ENCODE measurements around the gene HCN2.

The HCN2 gene

GRCh38 chr19:554817-555216 lies 34.9 kb upstream of the HCN2 start:
- no peaks in the 10 kb centered on the region for H3K9me3 ChIP-seq (ENCODE audit: severe bottlenecking)
- TF ChIP-seq CTCF (IDR thresholded peaks at IDR 0.05; ENCODE audit: poor library complexity, severe bottlenecking): no peak
- ATAC-seq (ENCODE audit: low read depth): no peak
- H3K27me3 ChIP-seq (ENCODE audit: insufficient read depth, poor library complexity, severe bottlenecking): no peaks in the 10 kb centered on the region
- H3K4me3 ChIP-seq (ENCODE audit: severe bottlenecking): no peak overlapping the region
- H3K4me1 ChIP-seq (ENCODE audit: insufficient read depth, poor library complexity, severe bottlenecking): no peaks in the 10 kb centered on the region
- no peaks in the 10 kb centered on the region for H3K36me3 ChIP-seq (ENCODE audit: low read depth)
- no peak overlapping the region for H3K27ac ChIP-seq (ENCODE audit: poor library complexity, severe bottlenecking)
- DNase-seq (ENCODE audit: low spot score): no peak

GRCh38 chr19:555474-555808 lies 34.2 kb upstream of the HCN2 start:
- Histone ChIP-seq H3K4me3 (ENCODE audit: severe bottlenecking) (no peak overlapping the region), H3K27ac (ENCODE audit: poor library complexity, severe bottlenecking) (no peak overlapping the region), H3K4me1 (ENCODE audit: insufficient read depth, poor library complexity, severe bottlenecking) (no peaks in the 10 kb centered on the region), H3K36me3 (ENCODE audit: low read depth) (no peaks in the 10 kb centered on the region), H3K27me3 (ENCODE audit: insufficient read depth, poor library complexity, severe bottlenecking) (no peaks in the 10 kb centered on the region), H3K9me3 (ENCODE audit: severe bottlenecking) (no peaks in the 10 kb centered on the region)
- no peak for ATAC-seq (ENCODE audit: low read depth)
- no peak for TF ChIP-seq CTCF (IDR thresholded peaks at IDR 0.05; ENCODE audit: poor library complexity, severe bottlenecking)
- no peak for DNase-seq (ENCODE audit: low spot score)

GRCh38 chr19:556611-557382 lies 32.9 kb upstream of the HCN2 start:
- Histone ChIP-seq H3K36me3 (ENCODE audit: low read depth) (no peaks in the 10 kb centered on the region), H3K4me1 (ENCODE audit: insufficient read depth, poor library complexity, severe bottlenecking) (no peaks in the 10 kb centered on the region), H3K9me3 (ENCODE audit: severe bottlenecking) (no peaks in the 10 kb centered on the region), H3K27me3 (ENCODE audit: insufficient read depth, poor library complexity, severe bottlenecking) (no peaks in the 10 kb centered on the region), H3K27ac (ENCODE audit: poor library complexity, severe bottlenecking) (no peak overlapping the region), H3K4me3 (ENCODE audit: severe bottlenecking) (no peak overlapping the region)
- TF ChIP-seq CTCF (IDR thresholded peaks at IDR 0.05; ENCODE audit: poor library complexity, severe bottlenecking): no peak
- DNase-seq (ENCODE audit: low spot score) (no peak), ATAC-seq (ENCODE audit: low read depth) (no peak)

- no peak for DNase-seq (ENCODE audit: low spot score)
- H3K4me1 ChIP-seq (ENCODE audit: insufficient read depth, poor library complexity, severe bottlenecking): no peaks in the 10 kb centered on the region
- ATAC-seq (ENCODE audit: low read depth): no peak
- H3K4me3 ChIP-seq (ENCODE audit: severe bottlenecking): no peak overlapping the region
- H3K36me3 ChIP-seq (ENCODE audit: low read depth): no peaks in the 10 kb centered on the region
- H3K9me3 ChIP-seq (ENCODE audit: severe bottlenecking): no peaks in the 10 kb centered on the region
- no peak for TF ChIP-seq CTCF (IDR thresholded peaks at IDR 0.05; ENCODE audit: poor library complexity, severe bottlenecking)
- no peak overlapping the region for H3K27ac ChIP-seq (ENCODE audit: poor library complexity, severe bottlenecking)
- no peaks in the 10 kb centered on the region for H3K27me3 ChIP-seq (ENCODE audit: insufficient read depth, poor library complexity, severe bottlenecking)
These were observed 30.8 kb upstream of the HCN2 start for GRCh38 chr19:558770-559439.

- no peak for ATAC-seq (ENCODE audit: low read depth)
- no peak for TF ChIP-seq CTCF (IDR thresholded peaks at IDR 0.05; ENCODE audit: poor library complexity, severe bottlenecking)
These were observed 29.6 kb upstream of the HCN2 start for GRCh38 chr19:560121-560520.

More at GRCh38 chr19:560121-560520, 29.6 kb upstream of the HCN2 start:
- DNase-seq (ENCODE audit: low spot score): no peak
- H3K27me3 ChIP-seq (ENCODE audit: insufficient read depth, poor library complexity, severe bottlenecking): no peaks in the 10 kb centered on the region
- H3K9me3 ChIP-seq (ENCODE audit: severe bottlenecking): no peaks in the 10 kb centered on the region
- no peak overlapping the region for H3K4me3 ChIP-seq (ENCODE audit: severe bottlenecking)
- H3K4me1 ChIP-seq (ENCODE audit: insufficient read depth, poor library complexity, severe bottlenecking): no peaks in the 10 kb centered on the region
- H3K27ac ChIP-seq (ENCODE audit: poor library complexity, severe bottlenecking): no peak overlapping the region
- no peaks in the 10 kb centered on the region for H3K36me3 ChIP-seq (ENCODE audit: low read depth)

Data from RWPE2 (cell line).